ENCODE data around the gene SH2D1B. TPM values are rescaled to one million over a fixed set of nuclear protein-coding genes. Genes with fewer than 3 reads are reported as not detected.

The SH2D1B gene
- total and polyA plus RNA-seq, 2 donors (not counting 1 experiment from before 2014, with no cell fraction given), result 0.15 TPM

DNA sequence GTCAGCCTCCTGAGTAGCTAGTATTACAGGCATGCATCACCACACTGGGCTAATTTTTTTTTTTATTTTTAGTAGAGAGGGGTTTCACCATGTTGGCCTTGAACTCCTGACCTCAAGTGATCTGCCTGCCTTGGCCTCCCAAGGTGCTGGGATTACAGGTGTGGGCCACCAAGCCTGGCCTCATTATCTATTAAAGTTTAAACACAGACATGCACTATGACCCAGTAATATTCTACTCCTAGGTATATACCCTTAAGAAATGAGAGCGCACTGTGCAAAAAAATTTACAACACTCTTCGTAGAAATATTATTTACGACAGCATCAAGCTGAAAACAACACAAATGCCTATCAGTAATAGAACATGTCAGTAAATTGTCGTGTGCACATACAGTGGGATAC is 18.6 kb upstream of the SH2D1B start:
- H2AFZ ChIP-seq (ENCODE audit: insufficient read depth, low read depth, low read length, poor library complexity, severe bottlenecking), result no peak overlapping the region
- H4K20me1 ChIP-seq (ENCODE audit: control insufficient read depth, insufficient read depth, low read length, poor library complexity, severe bottlenecking), result no peaks in the 10 kb centered on the region
- Mint-ChIP-seq H3K27ac (no peak overlapping the region), H3K27me3 (peaks cover 11% of the 10 kb centered on the region), H3K4me1 (no peaks in the 10 kb centered on the region), H3K9me3 (ENCODE audit: insufficient read depth) (no peaks in the 10 kb centered on the region), H3K4me3 (no peak overlapping the region)
- ATAC-seq (ENCODE audit: low read depth) (no peak), DNase-seq (no peak)
- ChIA-PET POLR2A (no interaction called here), CTCF (no interaction called here)
- no peak overlapping the region for H3K4me2 ChIP-seq (replicated peaks; ENCODE audit: low read depth, low read length, poor library complexity, severe bottlenecking)
- no peaks in the 10 kb centered on the region for H3K27me3 ChIP-seq (replicated peaks in 1 of 4; ENCODE audit: control extremely low read depth in 1 of 4, control insufficient read depth in 3 of 4, insufficient read depth in 4 of 4, low read length in 3 of 4)
- H3K27ac ChIP-seq (ENCODE audit: low read length in 2 of 2), result no peak overlapping the region
- H3K4me1 ChIP-seq (ENCODE audit: control insufficient read depth in 2 of 2, insufficient read depth in 2 of 2, low read length in 2 of 2), result no peaks in the 10 kb centered on the region
- H3K4me3 ChIP-seq (ENCODE audit: control extremely low read depth in 1 of 5, extremely low read depth in 1 of 5, insufficient read depth in 1 of 5, low read depth in 2 of 5, low read length in 4 of 5), result no peak overlapping the region
- 100% methylated on average over 1 of the region's 4 CpGs for WGBS (ENCODE audit: insufficient coverage)
- no peaks in the 10 kb centered on the region for H3K9me3 ChIP-seq (ENCODE audit: control extremely low read depth in 1 of 3, control insufficient read depth in 2 of 3, insufficient read depth in 1 of 3, low read length in 2 of 3)
- no peaks in the 10 kb centered on the region for H3K79me2 ChIP-seq (ENCODE audit: control insufficient read depth, insufficient read depth, low read length)
- H3K36me3 ChIP-seq (replicated peaks in 1 of 2; ENCODE audit: control extremely low read depth in 1 of 2, control insufficient read depth in 1 of 2, extremely low read depth in 1 of 2, insufficient read depth in 2 of 2, low read length in 1 of 2), result no peaks in the 10 kb centered on the region
- no peak overlapping the region for H3K9ac ChIP-seq (ENCODE audit: low read length)
- TF ChIP-seq EZH2 (IDR thresholded peaks at IDR 0.05; ENCODE audit: borderline replicate concordance, insufficient read depth, low read depth, low read length, poor library complexity, severe bottlenecking) (no peak), CTCF (IDR thresholded peaks at IDR 0.05) (no peak)
- intact Hi-C loops (cut with micrococcal nuclease), result no loop called here

DNA sequence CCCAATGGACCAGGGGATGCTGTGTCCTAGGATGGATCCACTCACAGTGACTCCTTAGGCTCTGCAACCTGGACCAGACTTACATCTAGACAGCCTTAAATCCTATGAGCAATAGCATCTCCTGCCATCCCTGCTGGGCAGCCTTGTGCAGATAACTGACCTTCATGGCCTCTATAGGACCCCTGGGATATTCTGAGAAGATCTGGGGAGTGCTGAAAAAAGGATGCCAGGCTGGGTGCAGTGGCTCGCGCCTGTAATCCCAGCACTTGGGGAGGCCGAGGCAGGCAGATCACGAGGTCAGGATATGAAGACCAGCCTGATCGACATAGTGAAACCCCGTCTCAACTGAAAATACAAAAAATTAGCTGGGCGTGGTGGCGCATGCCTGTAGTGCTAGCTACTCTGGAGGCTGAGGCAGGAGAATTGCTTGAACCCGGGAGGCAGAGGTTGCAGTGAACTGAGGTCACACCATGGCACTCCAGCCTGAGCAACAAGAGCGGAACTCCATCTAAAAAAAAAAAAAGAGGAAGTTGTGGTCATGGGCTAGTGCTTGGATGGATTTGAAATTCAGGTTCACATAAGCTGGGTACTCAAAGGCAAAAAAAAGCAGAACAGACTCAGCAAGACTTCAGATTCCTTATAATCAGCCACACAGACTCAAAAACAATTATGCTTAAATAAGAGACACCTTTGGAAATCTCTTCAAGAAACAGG is 10.9 kb upstream of the SH2D1B start:
- ATAC-seq (ENCODE audit: low read depth) (no peak), DNase-seq (peak; percentile 22)
- H3K27me3 ChIP-seq (replicated peaks in 1 of 4; ENCODE audit: control extremely low read depth in 1 of 4, control insufficient read depth in 3 of 4, insufficient read depth in 4 of 4, low read length in 3 of 4), result no peaks in the 10 kb centered on the region
- Mint-ChIP-seq H3K4me1 (peaks cover 13% of the 10 kb centered on the region), H3K27ac (no peak overlapping the region), H3K27me3 (peaks cover 18% of the 10 kb centered on the region), H3K9me3 (ENCODE audit: insufficient read depth) (no peaks in the 10 kb centered on the region), H3K4me3 (no peak overlapping the region)
- H2AFZ ChIP-seq (ENCODE audit: insufficient read depth, low read depth, low read length, poor library complexity, severe bottlenecking), result no peak overlapping the region
- TF ChIP-seq CTCF (IDR thresholded peaks at IDR 0.05), result no peak
- no peak for TF ChIP-seq EZH2 (IDR thresholded peaks at IDR 0.05; ENCODE audit: borderline replicate concordance, insufficient read depth, low read depth, low read length, poor library complexity, severe bottlenecking)
- no peaks in the 10 kb centered on the region for H3K79me2 ChIP-seq (ENCODE audit: control insufficient read depth, insufficient read depth, low read length)
- ChIA-PET POLR2A (no interaction called here), CTCF (no interaction called here)
- H3K27ac ChIP-seq (ENCODE audit: low read length in 2 of 2), result no peak overlapping the region
- H3K4me2 ChIP-seq (replicated peaks; ENCODE audit: low read depth, low read length, poor library complexity, severe bottlenecking), result no peak overlapping the region
- no peak overlapping the region for H3K4me3 ChIP-seq (ENCODE audit: control extremely low read depth in 1 of 5, extremely low read depth in 1 of 5, insufficient read depth in 1 of 5, low read depth in 2 of 5, low read length in 4 of 5)
- intact Hi-C loops (cut with micrococcal nuclease), result no loop called here
- WGBS (ENCODE audit: insufficient coverage), result 77% methylated on average over 9 of the region's 10 CpGs
- H4K20me1 ChIP-seq (ENCODE audit: control insufficient read depth, insufficient read depth, low read length, poor library complexity, severe bottlenecking), result no peaks in the 10 kb centered on the region
- H3K4me1 ChIP-seq (ENCODE audit: control insufficient read depth in 2 of 2, insufficient read depth in 2 of 2, low read length in 2 of 2), result peaks cover 0 to 5% of the 10 kb centered on the region in 2 donors
- no peak overlapping the region for H3K9ac ChIP-seq (ENCODE audit: low read length)
- H3K36me3 ChIP-seq (replicated peaks in 1 of 2; ENCODE audit: control extremely low read depth in 1 of 2, control insufficient read depth in 1 of 2, extremely low read depth in 1 of 2, insufficient read depth in 2 of 2, low read length in 1 of 2), result no peaks in the 10 kb centered on the region
- H3K9me3 ChIP-seq (ENCODE audit: control extremely low read depth in 1 of 3, control insufficient read depth in 2 of 3, insufficient read depth in 1 of 3, low read length in 2 of 3), result no peaks in the 10 kb centered on the region

Measured in B cell (primary cell).